Activated CD8-positive, alpha-beta T cell treated with anti-CD3 and anti-CD28 coated beads for 36 hours (primary cell): ENCODE data around the gene PRPF6. TPM values are rescaled to one million over a fixed set of nuclear protein-coding genes. Genes with fewer than 3 reads are reported as not detected.

Experiments
- ATAC-seq: fragments of 200-7000 bp; cut with Tn5 transposase; one replicate; pipeline ENCODE4 v1.10.0; 2021; ENCODE audit warnings: mild to moderate bottlenecking, moderate library complexity
- CTCF ChIA-PET: fragments of 350-600 bp; sonication (Branson Sonifier 250); formaldehyde crosslinking; loops from one replicate; lab custom pipeline; 2021; ENCODE audit warnings: antibody characterized with exemption; lab: Charles Lee
- POLR2A ChIA-PET: fragments of 350-600 bp; sonication (Branson Sonifier 250); formaldehyde crosslinking; loops from one replicate; lab custom pipeline; 2021; ENCODE audit warnings: antibody characterized with exemption; lab: Charles Lee
- DNase-seq: peaks from one replicate; pipeline ENCODE4 v3.0.0-alpha.2; 2020
- H3K27ac Mint-ChIP-seq: one replicate; pipeline ENCODE4 v1.8.0; 2021; ENCODE audit warnings: mild to moderate bottlenecking, mixed read lengths
- H3K27me3 Mint-ChIP-seq: one replicate; pipeline ENCODE4 v1.8.0; 2021; ENCODE audit warnings: mixed read lengths
- H3K36me3 Mint-ChIP-seq: one replicate; pipeline ENCODE4 v1.8.0; 2021; ENCODE audit warnings: low read depth, mixed read lengths
- H3K4me1 Mint-ChIP-seq: one replicate; pipeline ENCODE4 v1.8.0; 2021; ENCODE audit warnings: low read depth, mixed read lengths
- H3K4me3 Mint-ChIP-seq: one replicate; pipeline ENCODE4 v1.8.0; 2021; ENCODE audit warnings: mild to moderate bottlenecking, moderate library complexity, mixed read lengths
- H3K9me3 Mint-ChIP-seq: one replicate; pipeline ENCODE4 v1.8.0; 2021; ENCODE audit warnings: mixed read lengths
- CTCF ChIP-seq: fragments of 200-600 bp; IDR thresholded peaks from one replicate; pipeline ENCODE4 v1.8.0; 2022; ENCODE audit warnings: antibody characterized with exemption, mild to moderate bottlenecking
- intact Hi-C: fragments of 100-400 bp; cut with micrococcal nuclease; formaldehyde crosslinking; loops from one replicate; pipeline ENCODE4 v1.10.0; 2022
- total RNA-seq, 2 experiments: library from RNA; stranded (reverse); gene quantifications; one replicate each; pipeline ENCODE4 v1.2.3, GENCODE V29; 2021

The PRPF6 gene
- total RNA-seq, 2 experiments from 2014 or later: 53.0 to 55.5 TPM

GRCh38 chr20:64071341-64072332, 90.7 kb downstream of the PRPF6 start:
- intact Hi-C loops: no loop called here
- H3K27ac Mint-ChIP-seq: peak overlapping the region; percentile 25
- H3K36me3 Mint-ChIP-seq: peaks cover 2% of the 10 kb centered on the region
- no peaks in the 10 kb centered on the region for H3K9me3 Mint-ChIP-seq
- H3K4me3 Mint-ChIP-seq: no peak overlapping the region
- no peak for TF ChIP-seq CTCF
- POLR2A ChIA-PET: no interaction called here
- ATAC-seq (no peak), DNase-seq (no peak)
- no peaks in the 10 kb centered on the region for H3K27me3 Mint-ChIP-seq
- CTCF ChIA-PET: interaction anchor here (0.9 to 1.3 kb wide), 3 partner anchors 12 to 33 kb away, joined by 3 read pairs; no protein-coding TSS in a partner anchor
- peaks cover 8% of the 10 kb centered on the region for H3K4me1 Mint-ChIP-seq

- ATAC-seq (no peak), DNase-seq (no peak)
- H3K27ac Mint-ChIP-seq: no peak overlapping the region
- peaks cover 2% of the 10 kb centered on the region for H3K36me3 Mint-ChIP-seq
- H3K4me3 Mint-ChIP-seq: no peak overlapping the region
- H3K4me1 Mint-ChIP-seq: peaks cover 3% of the 10 kb centered on the region
- H3K27me3 Mint-ChIP-seq: no peaks in the 10 kb centered on the region
- ChIA-PET CTCF (interaction anchor here (1.2 to 1.3 kb wide), 2 partner anchors 11 to 34 kb away, joined by 3 read pairs; no protein-coding TSS in a partner anchor), POLR2A (interaction anchor here (1.0 kb wide), 1 partner anchor 8 kb away, joined by 4 read pairs; no protein-coding TSS in a partner anchor)
- TF ChIP-seq CTCF: no peak
- no peaks in the 10 kb centered on the region for H3K9me3 Mint-ChIP-seq
- intact Hi-C loops: no loop called here
Observed at GRCh38 chr20:64072498-64073063, 91.6 kb downstream of the PRPF6 start.

- H3K9me3 Mint-ChIP-seq: no peaks in the 10 kb centered on the region
- H3K4me3 Mint-ChIP-seq: no peak overlapping the region
- POLR2A ChIA-PET: no interaction called here
- peaks cover 2% of the 10 kb centered on the region for H3K36me3 Mint-ChIP-seq
- DNase-seq (no peak), ATAC-seq (no peak)
- TF ChIP-seq CTCF: no peak
- no peaks in the 10 kb centered on the region for H3K27me3 Mint-ChIP-seq
- intact Hi-C loops: no loop called here
- peak overlapping the region; percentile 25 for H3K27ac Mint-ChIP-seq
- no peaks in the 10 kb centered on the region for H3K4me1 Mint-ChIP-seq
- CTCF ChIA-PET: interaction anchor here (0.8 to 1.3 kb wide), 2 partner anchors 9 to 35 kb away, joined by 3 read pairs; no protein-coding TSS in a partner anchor
Observed at GRCh38 chr20:64073476-64074183, 92.7 kb downstream of the PRPF6 start.

- TF ChIP-seq CTCF: no peak
- H3K4me3 Mint-ChIP-seq: no peak overlapping the region
- H3K36me3 Mint-ChIP-seq: peaks cover 5% of the 10 kb centered on the region
- H3K27ac Mint-ChIP-seq: no peak overlapping the region
- DNase-seq: no peak
- ChIA-PET CTCF (interaction anchor here (0.8 to 1.4 kb wide), 3 partner anchors 8 to 35 kb away, joined by 3 to 4 read pairs (median 3); no protein-coding TSS in a partner anchor), POLR2A (no interaction called here)
- H3K4me1 Mint-ChIP-seq: no peaks in the 10 kb centered on the region
- no peaks in the 10 kb centered on the region for H3K9me3 Mint-ChIP-seq
- intact Hi-C loops: no loop called here
- ATAC-seq: no peak
- H3K27me3 Mint-ChIP-seq: no peaks in the 10 kb centered on the region
Observed at GRCh38 chr20:64074184-64074789, 93.4 kb downstream of the PRPF6 start.
